ENCODE results near the gene ACTN1. TPM values are rescaled to one million over a fixed set of nuclear protein-coding genes. Genes with fewer than 3 reads are reported as not detected.

ACTN1 gene
- total RNA-seq, 1 donor from 2014 or later, result 70.7 TPM

DNA sequence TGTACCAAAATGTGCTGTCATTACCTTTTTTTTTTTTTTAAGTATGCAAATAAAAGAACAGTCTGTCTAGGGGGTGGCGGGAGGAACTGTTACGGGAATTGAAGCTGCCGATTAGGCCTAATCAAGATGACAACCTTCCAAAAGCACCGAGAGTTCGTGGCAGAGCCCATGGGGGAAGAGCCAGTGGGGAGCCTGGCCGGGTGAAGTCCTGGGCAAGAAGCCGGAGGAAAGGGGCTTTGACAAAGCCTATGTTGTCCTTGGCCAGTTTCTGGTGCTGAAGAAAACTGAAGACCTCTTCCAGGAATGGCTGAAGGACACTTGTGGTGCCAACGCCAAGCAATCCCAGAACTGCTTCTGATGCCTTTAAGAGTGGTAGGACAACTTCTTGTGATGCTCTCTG, 42.6 kb downstream of the ACTN1 start:
- Histone ChIP-seq H4K20me1 (ENCODE audit: low read depth) (peaks cover 79% of the 10 kb centered on the region), H3K36me3 (no peaks in the 10 kb centered on the region), H3K27ac (no peak overlapping the region), H3F3A (ENCODE audit: low read depth) (peaks cover 36% of the 10 kb centered on the region), H3K4me1 (peaks cover 24% of the 10 kb centered on the region), H3K4me2 (no peak overlapping the region), H3K9ac (no peak overlapping the region), H3K79me2 (ENCODE audit: low read depth) (peaks cover 98% of the 10 kb centered on the region), H3K27me3 (no peaks in the 10 kb centered on the region), H2AFZ (replicated peaks) (no peak overlapping the region), H3K9me3 (ENCODE audit: low read depth) (no peaks in the 10 kb centered on the region), H3K4me3 (no peak overlapping the region)
- TF ChIP-seq EZH2phosphoT487 (IDR thresholded peaks at IDR 0.05), result no peak
- TF ChIP-seq, protein P1, sequence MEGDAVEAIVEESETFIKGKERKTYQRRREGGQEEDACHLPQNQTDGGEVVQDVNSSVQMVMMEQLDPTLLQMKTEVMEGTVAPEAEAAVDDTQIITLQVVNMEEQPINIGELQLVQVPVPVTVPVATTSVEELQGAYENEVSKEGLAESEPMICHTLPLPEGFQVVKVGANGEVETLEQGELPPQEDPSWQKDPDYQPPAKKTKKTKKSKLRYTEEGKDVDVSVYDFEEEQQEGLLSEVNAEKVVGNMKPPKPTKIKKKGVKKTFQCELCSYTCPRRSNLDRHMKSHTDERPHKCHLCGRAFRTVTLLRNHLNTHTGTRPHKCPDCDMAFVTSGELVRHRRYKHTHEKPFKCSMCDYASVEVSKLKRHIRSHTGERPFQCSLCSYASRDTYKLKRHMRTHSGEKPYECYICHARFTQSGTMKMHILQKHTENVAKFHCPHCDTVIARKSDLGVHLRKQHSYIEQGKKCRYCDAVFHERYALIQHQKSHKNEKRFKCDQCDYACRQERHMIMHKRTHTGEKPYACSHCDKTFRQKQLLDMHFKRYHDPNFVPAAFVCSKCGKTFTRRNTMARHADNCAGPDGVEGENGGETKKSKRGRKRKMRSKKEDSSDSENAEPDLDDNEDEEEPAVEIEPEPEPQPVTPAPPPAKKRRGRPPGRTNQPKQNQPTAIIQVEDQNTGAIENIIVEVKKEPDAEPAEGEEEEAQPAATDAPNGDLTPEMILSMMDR (IDR thresholded peaks at IDR 0.05), result no peak
- no peak for TF ChIP-seq EZH2 (IDR thresholded peaks at IDR 0.05)
- Mint-ChIP-seq H3K36me3 (peaks cover 3% of the 10 kb centered on the region), H3K27ac (peak overlapping the region; percentile 43), H3K4me1 (peaks cover 52% of the 10 kb centered on the region), H3K27me3 (ENCODE audit: insufficient read depth, low read depth) (peaks cover 3% of the 10 kb centered on the region), H3K9me3 (no peaks in the 10 kb centered on the region), H3K4me3 (no peak overlapping the region)
- no peak for DNase-seq (ENCODE audit: low spot score)

DNA sequence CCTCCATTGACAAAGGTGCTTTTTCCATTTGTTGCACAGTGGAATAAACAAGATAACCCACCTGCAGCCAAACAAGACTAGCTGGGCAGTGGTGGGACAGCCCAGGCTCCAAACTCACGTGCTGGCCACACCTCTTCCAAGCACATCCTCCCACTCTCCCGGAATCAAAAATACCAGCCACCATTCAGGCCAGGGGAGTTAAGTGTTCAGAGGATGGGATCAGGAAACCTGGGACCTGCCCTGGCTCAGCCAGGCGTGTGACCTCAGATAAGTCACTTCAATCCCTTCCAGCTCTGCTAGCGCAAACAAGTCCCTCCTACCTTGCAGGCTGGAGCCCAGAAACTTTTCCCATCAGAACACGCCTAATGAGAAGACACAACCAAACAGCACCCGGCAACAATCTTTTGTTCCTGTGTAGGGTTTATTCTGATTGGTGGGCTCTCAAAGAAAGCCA, 43.3 kb downstream of the ACTN1 start:
- TF ChIP-seq, protein P1 (IDR thresholded peaks at IDR 0.05), result no peak
- TF ChIP-seq EZH2 (IDR thresholded peaks at IDR 0.05) (no peak), EZH2phosphoT487 (IDR thresholded peaks at IDR 0.05) (no peak)
- no peaks in the 10 kb centered on the region for H3K27me3 ChIP-seq
- Mint-ChIP-seq H3K27ac (peak overlapping the region; percentile 9), H3K27me3 (ENCODE audit: insufficient read depth, low read depth) (peaks cover 3% of the 10 kb centered on the region), H3K4me1 (peaks cover 48% of the 10 kb centered on the region), H3K4me3 (no peak overlapping the region), H3K36me3 (peaks cover 3% of the 10 kb centered on the region), H3K9me3 (no peaks in the 10 kb centered on the region)
- peaks cover 24% of the 10 kb centered on the region for H3K4me1 ChIP-seq
- H3K36me3 ChIP-seq, result no peaks in the 10 kb centered on the region
- no peak overlapping the region for H3K27ac ChIP-seq
- no peaks in the 10 kb centered on the region for H3K9me3 ChIP-seq (ENCODE audit: low read depth)
- no peak overlapping the region for H3K4me2 ChIP-seq
- no peak overlapping the region for H3K9ac ChIP-seq
- H2AFZ ChIP-seq (replicated peaks), result no peak overlapping the region
- no peak overlapping the region for H3K4me3 ChIP-seq
- peaks cover 29% of the 10 kb centered on the region for H3F3A ChIP-seq (ENCODE audit: low read depth)
- DNase-seq (ENCODE audit: low spot score), result peak; percentile 37
- H4K20me1 ChIP-seq (ENCODE audit: low read depth), result peaks cover 79% of the 10 kb centered on the region
- H3K79me2 ChIP-seq (ENCODE audit: low read depth), result peaks cover 98% of the 10 kb centered on the region

DNA sequence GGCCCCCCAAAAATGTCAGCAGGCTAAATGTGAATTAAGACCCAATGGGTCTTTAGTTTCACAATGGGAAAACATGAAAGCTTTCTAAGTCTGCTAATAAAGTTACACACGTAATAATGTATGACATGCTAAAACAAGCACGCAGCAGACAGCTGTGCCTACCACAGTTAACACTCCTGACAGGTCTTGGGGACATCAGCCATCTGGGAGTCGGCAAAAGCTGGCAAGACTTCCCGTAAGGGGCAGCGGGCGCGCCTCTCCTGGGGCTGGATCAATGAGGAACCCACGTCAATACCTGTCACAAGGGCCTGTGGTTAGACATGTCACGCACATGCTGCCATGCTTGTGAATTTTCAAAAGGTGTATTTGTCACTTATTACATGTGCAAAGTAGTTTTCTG, 45.0 kb downstream of the ACTN1 start:
- H4K20me1 ChIP-seq (ENCODE audit: low read depth), result peaks cover 79% of the 10 kb centered on the region
- H2AFZ ChIP-seq (replicated peaks), result no peak overlapping the region
- no peak overlapping the region for H3K4me2 ChIP-seq
- Mint-ChIP-seq H3K27me3 (ENCODE audit: insufficient read depth, low read depth) (peaks cover 3% of the 10 kb centered on the region), H3K4me1 (peaks cover 38% of the 10 kb centered on the region), H3K9me3 (no peaks in the 10 kb centered on the region), H3K4me3 (no peak overlapping the region), H3K27ac (peak overlapping the region; percentile 36), H3K36me3 (peaks cover 3% of the 10 kb centered on the region)
- H3K4me1 ChIP-seq, result peaks cover 12% of the 10 kb centered on the region
- H3K9ac ChIP-seq, result no peak overlapping the region
- H3K27me3 ChIP-seq, result no peaks in the 10 kb centered on the region
- H3F3A ChIP-seq (ENCODE audit: low read depth), result peaks cover 12% of the 10 kb centered on the region
- no peak for DNase-seq (ENCODE audit: low spot score)
- peaks cover 94% of the 10 kb centered on the region for H3K79me2 ChIP-seq (ENCODE audit: low read depth)
- no peak overlapping the region for H3K4me3 ChIP-seq
- no peaks in the 10 kb centered on the region for H3K36me3 ChIP-seq
- no peak for TF ChIP-seq EZH2phosphoT487 (IDR thresholded peaks at IDR 0.05)
- no peak for TF ChIP-seq EZH2 (IDR thresholded peaks at IDR 0.05)
- TF ChIP-seq, protein P1 (IDR thresholded peaks at IDR 0.05), result no peak
- H3K9me3 ChIP-seq (ENCODE audit: low read depth), result no peaks in the 10 kb centered on the region
- no peak overlapping the region for H3K27ac ChIP-seq
